IMR-90 (cell line): ENCODE results near the gene RPL10. TPM values are rescaled to one million over a fixed set of nuclear protein-coding genes. Genes with fewer than 3 reads are reported as not detected.
A peak's percentile ranks its signal among the peaks of the same experiment; 100 is the strongest.

Experiments
- ATAC-seq: fragments of 200-7000 bp; cut with Tn5 transposase; 2 replicates; pipeline ENCODE4 v1.9.1; 2020; ENCODE audit warnings: low read depth, mild to moderate bottlenecking, moderate library complexity
- BruUV-seq: library from RNA; stranded (reverse); fragments of 400-500 nt; replicated peaks from 2 replicates; lab custom pipeline; 2021; lab: Mats Ljungman, UMichigan
- CTCF ChIA-PET: fragments of 300-600 bp; formaldehyde crosslinking; extraction: SDS; loops from one replicate; lab custom pipeline; 2021; ENCODE audit warnings: antibody characterized with exemption; lab: Yijun Ruan, JAX
- POLR2A ChIA-PET: fragments of 300-600 bp; sonication (Branson Sonifier 250); formaldehyde crosslinking; loops from one replicate; lab custom pipeline; 2022; ENCODE audit warnings: antibody characterized with exemption; ENCODE audit not compliant: unreplicated experiment; lab: Charles Lee
- DNase-seq: peaks from one replicate; pipeline ENCODE4 v3.0.0; 2013
- H2AFZ ChIP-seq: replicated peaks from 2 replicates; pipeline ENCODE3; 2013; ENCODE audit warnings: low read length, mild to moderate bottlenecking; ENCODE audit not compliant: poor library complexity
- H2AK5ac ChIP-seq: 2 replicates; pipeline ENCODE4 v1.6.1; 2013; ENCODE audit warnings: low read depth, low read length, inconsistent platforms
- H2AK9ac ChIP-seq: replicated peaks from 2 replicates; pipeline ENCODE3; 2013; ENCODE audit warnings: mild to moderate bottlenecking, low read depth, low read length, moderate library complexity; ENCODE audit not compliant: poor library complexity
- H2BK120ac ChIP-seq: 2 replicates; pipeline ENCODE4 v1.6.1; 2013; ENCODE audit warnings: low read depth, low read length, inconsistent platforms
- H2BK15ac ChIP-seq: 3 replicates; pipeline ENCODE4 v1.6.1; 2013; ENCODE audit warnings: low read depth, low read length, inconsistent platforms
- H2BK20ac ChIP-seq: 2 replicates; pipeline ENCODE4 v1.6.1; 2013; ENCODE audit warnings: low read depth, mild to moderate bottlenecking, inconsistent platforms, low read length, moderate library complexity
- H2BK5ac ChIP-seq: 2 replicates; pipeline ENCODE4 v1.6.1; 2013; ENCODE audit warnings: mild to moderate bottlenecking, low read depth, low read length, inconsistent platforms; ENCODE audit not compliant: poor library complexity, severe bottlenecking
- H3K14ac ChIP-seq: replicated peaks from 2 replicates; pipeline ENCODE4 v1.6.1; 2013; ENCODE audit warnings: low read depth, low read length, inconsistent platforms
- H3K18ac ChIP-seq: 2 replicates; pipeline ENCODE4 v1.6.1; 2013; ENCODE audit warnings: low read depth, low read length, control low read depth
- H3K23ac ChIP-seq: 2 replicates; pipeline ENCODE4 v1.6.1; 2013; ENCODE audit warnings: low read depth, low read length, inconsistent platforms
- H3K27ac ChIP-seq: 2 replicates; pipeline ENCODE4 v1.5.1; 2013; ENCODE audit warnings: mild to moderate bottlenecking, control low read depth, low read length; ENCODE audit not compliant: insufficient read depth
- H3K27me3 ChIP-seq: 2 replicates; pipeline ENCODE4 v1.6.1; 2013; ENCODE audit warnings: low read length; ENCODE audit not compliant: control insufficient read depth, insufficient read depth
- H3K36me3 ChIP-seq: 2 replicates; pipeline ENCODE4 v1.6.1; 2013; ENCODE audit warnings: low read length, mixed read lengths; ENCODE audit not compliant: control insufficient read depth, insufficient read depth
- H3K4ac ChIP-seq: 2 replicates; pipeline ENCODE4 v1.6.1; 2013; ENCODE audit warnings: low read depth, low read length, inconsistent platforms
- H3K4me1 ChIP-seq: 2 replicates; pipeline ENCODE4 v1.6.1; 2013; ENCODE audit warnings: low read length, mixed read lengths; ENCODE audit not compliant: control insufficient read depth, insufficient read depth
- H3K4me2 ChIP-seq: 2 replicates; pipeline ENCODE4 v1.6.1; 2013; ENCODE audit warnings: low read depth, mild to moderate bottlenecking, control low read depth, low read length, moderate library complexity
- H3K4me3 ChIP-seq: 2 replicates; pipeline ENCODE4 v1.5.1; 2013; ENCODE audit warnings: low read depth, mild to moderate bottlenecking, control low read depth, low read length, moderate library complexity; ENCODE audit not compliant: insufficient read depth
- H3K56ac ChIP-seq: 2 replicates; pipeline ENCODE4 v1.6.1; 2013; ENCODE audit warnings: low read length, inconsistent platforms; ENCODE audit not compliant: insufficient read depth; ENCODE audit errors: extremely low read depth
- H3K79me1 ChIP-seq, 2 experiments: 2 replicates each; pipeline ENCODE4 v1.6.1; 2013; ENCODE audit warnings: low read length in 2 of 2, inconsistent platforms in 1 of 2, low read depth in 1 of 2
- H3K9ac ChIP-seq: 2 replicates; pipeline ENCODE4 v1.6.1; 2013; ENCODE audit warnings: low read depth, low read length, control low read depth
- H3K9me1 ChIP-seq: 2 replicates; pipeline ENCODE4 v1.6.1; 2013; ENCODE audit warnings: low read length, inconsistent platforms; ENCODE audit not compliant: insufficient read depth
- H3K9me3 ChIP-seq: 2 replicates; pipeline ENCODE4 v1.6.1; 2013; ENCODE audit warnings: low read length; ENCODE audit not compliant: control insufficient read depth, insufficient read depth
- H4K20me1 ChIP-seq: 2 replicates; pipeline ENCODE4 v1.6.1; 2013; ENCODE audit warnings: low read length, inconsistent platforms; ENCODE audit not compliant: insufficient read depth
- H4K5ac ChIP-seq: 2 replicates; pipeline ENCODE4 v1.6.1; 2013; ENCODE audit warnings: mild to moderate bottlenecking, low read depth, low read length, control low read depth
- H4K8ac ChIP-seq, 2 experiments: 2 replicates each; pipeline ENCODE4 v1.6.1; 2013; ENCODE audit warnings: low read depth in 2 of 2, low read length in 2 of 2, control low read depth in 1 of 2, inconsistent platforms in 1 of 2
- H4K91ac ChIP-seq: 2 replicates; pipeline ENCODE4 v1.6.1; 2013; ENCODE audit warnings: low read depth, low read length, inconsistent platforms; ENCODE audit not compliant: insufficient read depth
- CHD1 ChIP-seq: IDR thresholded peaks from 2 replicates; pipeline ENCODE4 v1.6.1; 2012; ENCODE audit warnings: low read depth, low read length, improper control_type of control experiment
- USF2 ChIP-seq: fragments of 150-350 bp; IDR thresholded peaks from 2 replicates; pipeline ENCODE4 v1.6.1; 2017; ENCODE audit warnings: mild to moderate bottlenecking, antibody characterized with exemption, low read length, low read depth
- WGBS, 2 experiments: methylation state at CpG; one replicate each; pipeline versions ENCODE4 v1.1.5 to v1.1.7; 2013; ENCODE audit warnings: missing lambda C conversion rate in 2 of 2; ENCODE audit not compliant: insufficient read length in 1 of 2; ENCODE audit errors: extremely low coverage in 2 of 2; 5-methylcytosine and 5-hydroxymethylcytosine counted together
- dilution Hi-C: fragments of 300-500 bp; cut with HindIII; formaldehyde crosslinking; loops from one replicate; pipeline ENCODE4 v1.14.3; 2018; ENCODE audit warnings: low sequenced_read_pairs; ENCODE audit not compliant: unreplicated experiment
- in situ Hi-C: fragments of 300-500 bp; cut with MboI; formaldehyde crosslinking; loops from 3 replicates; pipeline ENCODE4 v1.14.3; 2019; ENCODE audit warnings: low sequenced_read_pairs, inconsistent platforms, mixed read lengths
- intact Hi-C: fragments of 100-400 bp; cut with micrococcal nuclease; formaldehyde crosslinking; loops from 2 replicates; pipeline ENCODE4 v1.10.0; 2022
- polyA plus RNA-seq, 3 experiments: library from polyadenylated mRNA; depleted of rRNA; stranded (reverse); fragments of >200 nt; gene quantifications; 2 replicates each; pipeline ENCODE4 v1.2.3, GENCODE V29; 2012; ENCODE audit warnings: low replicate concordance in 1 of 3
- total RNA-seq: library from RNA; depleted of rRNA; stranded (reverse); fragments of >200 nt; gene quantifications from 2 replicates; pipeline ENCODE4 v1.2.3, GENCODE V29; 2012

RPL10 gene
- total and polyA plus RNA-seq, 2 of the 4 experiments (the other 2 are of a cell fraction), result 1,582 to 7,467 TPM

DNA sequence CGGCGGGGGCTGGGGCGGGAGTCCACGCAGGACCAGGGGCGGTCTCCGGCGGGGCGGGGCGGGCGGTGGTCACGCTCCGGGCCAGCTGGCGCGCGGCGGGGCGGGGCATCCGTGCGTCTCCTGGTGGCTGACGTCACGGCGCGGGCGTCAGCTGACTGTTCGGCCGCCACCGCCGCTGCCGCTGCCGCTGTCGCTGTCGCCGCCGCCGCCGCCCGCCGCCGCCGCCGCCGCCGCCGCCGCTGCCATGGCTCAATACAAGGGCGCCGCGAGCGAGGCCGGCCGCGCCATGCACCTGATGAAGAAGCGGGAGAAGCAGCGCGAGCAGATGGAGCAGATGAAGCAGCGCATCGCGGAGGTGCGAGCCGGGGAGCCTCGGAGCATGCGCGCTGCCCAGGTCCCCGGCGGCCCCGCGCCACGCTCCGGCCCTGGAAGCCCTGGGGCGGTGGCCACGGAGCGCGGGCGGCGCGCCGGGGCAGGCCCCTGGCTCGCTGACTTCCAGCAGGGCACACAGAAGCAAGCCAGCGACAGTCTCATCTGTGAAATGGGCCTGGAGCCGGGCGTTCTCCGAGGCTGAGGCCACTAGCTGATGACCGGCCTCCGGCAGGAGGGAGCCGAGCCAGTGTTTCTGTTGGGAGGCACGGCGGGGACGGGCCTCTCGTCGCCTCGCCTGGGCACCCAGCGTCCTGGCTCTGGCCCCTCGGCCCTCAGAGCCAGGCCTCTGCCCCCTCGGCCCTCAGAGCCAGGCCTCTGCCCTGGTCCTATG, 46.0 kb downstream of the RPL10 start, which contains the start of gene FAM50A:
TSS of gene FAM50A (plus strand) at position 150 of the 763 bp plus-strand sequence. CDS start at position 245, 95 bp downstream.
- 27% methylated on average over 80 of the region's 94 CpGs; no CpG with 5 or more reads in 1 of the 2 experiments for WGBS, 2 experiments
- ChIA-PET POLR2A (no interaction called here), CTCF (no interaction called here)
- Histone ChIP-seq H3K36me3 (peaks cover 51% of the 10 kb centered on the region), H3K4me1 (peaks cover 8% of the 10 kb centered on the region; the same call in 1 of the 2 replicates), H2BK20ac (no peak within 1 kb of the TSS), H4K20me1 (peaks cover under 1% of the 10 kb centered on the region), H3K9ac (peak within 1 kb of the TSS; percentile 91), H4K5ac (peak within 1 kb of the TSS; percentile 68), H2AK9ac (peak within 1 kb of the TSS; percentile 97), H3K27me3 (no peaks in the 10 kb centered on the region), H3K23ac (peak within 1 kb of the TSS; percentile 82), H3K4me2 (peak within 1 kb of the TSS; percentile 95), H3K4me3 (peak within 1 kb of the TSS; percentile 94), H4K91ac (peak within 1 kb of the TSS; percentile 51), H3K18ac (peak within 1 kb of the TSS; percentile 6; the same call in 1 of the 2 replicates), H2BK15ac (no peak within 1 kb of the TSS), H2AFZ (peak within 1 kb of the TSS; percentile 91), H3K4ac (peak within 1 kb of the TSS; percentile 80), H3K79me1 (peaks cover 0 to 27% of the 10 kb centered on the region in 2 experiments; a peak in 2 of 4 replicates), H3K56ac (no peak within 1 kb of the TSS), H3K9me1 (no peaks in the 10 kb centered on the region), H4K8ac (peak within 1 kb of the TSS; percentile 52 to 66; a peak in 2 of 4 replicates), H3K14ac (peak within 1 kb of the TSS; percentile 79), H3K9me3 (no peaks in the 10 kb centered on the region; the same call in 1 of the 2 replicates), H3K27ac (peak within 1 kb of the TSS; percentile 90), H2BK120ac (no peak within 1 kb of the TSS), H2AK5ac (peak within 1 kb of the TSS; percentile 91), H2BK5ac (peak within 1 kb of the TSS; percentile 63)
- no TSS peak for BruUV-seq
- DNase-seq (peak; percentile 42), ATAC-seq (peak; percentile 91)
- in situ Hi-C loops, result no loop called here
- dilution Hi-C loops, result no loop called here
- TF ChIP-seq CHD1, result no peak
- TF ChIP-seq USF2, result peak; percentile 49
- intact Hi-C loops, result loop anchor here (1.0 kb wide), 1 partner anchor 35 kb away; the partner anchor contains the start of gene DNASE1L1
